Cardiac fibroblast (primary cell): Measurements from ENCODE around the gene CAMTA1.

Experiments
- DNase-seq, 2 donors: peaks; one replicate each; pipeline versions ENCODE4 v3.0.0 to v3.0.0-alpha.2; 2010; ENCODE audit warnings: low read depth in 2 of 2
- H3K4me3 ChIP-seq, 2 donors: replicated peaks in 1 of 2; 1 replicate in 1 of 2; 2 replicates in 1 of 2; pipeline ENCODE4 v1.5.1; 2011; ENCODE audit warnings: low read depth in 2 of 2, low read length in 2 of 2, mild to moderate bottlenecking in 2 of 2, moderate library complexity in 1 of 2
- TF ChIP-seq, protein P1 (sequence below): IDR thresholded peaks from one replicate; pipeline ENCODE4 v1.5.1; 2011; ENCODE audit warnings: low read depth, mild to moderate bottlenecking, low read length, inconsistent platforms

CAMTA1 gene

DNA sequence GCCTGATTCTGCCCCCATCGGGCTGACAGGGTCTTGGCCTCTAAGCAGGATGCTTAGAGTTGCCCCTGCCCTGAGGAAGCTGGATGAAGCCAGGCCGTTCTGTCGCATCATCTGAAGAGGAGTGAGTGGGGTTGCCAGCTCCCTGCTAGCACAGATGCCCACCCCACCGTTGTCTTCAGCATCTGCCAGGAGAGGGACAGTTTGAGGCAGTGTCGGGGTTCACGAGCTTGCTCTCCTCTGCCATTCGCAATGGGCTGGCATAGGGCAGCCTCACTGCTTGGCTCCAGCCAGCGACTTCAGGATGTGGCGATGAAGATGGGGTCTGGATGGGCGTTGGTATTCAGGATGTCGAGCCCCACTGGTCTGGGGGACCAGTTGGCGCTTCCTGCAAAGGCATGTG is 840.1 kb downstream of the CAMTA1 start:
- DNase-seq: no peak
- TF ChIP-seq, protein P1, sequence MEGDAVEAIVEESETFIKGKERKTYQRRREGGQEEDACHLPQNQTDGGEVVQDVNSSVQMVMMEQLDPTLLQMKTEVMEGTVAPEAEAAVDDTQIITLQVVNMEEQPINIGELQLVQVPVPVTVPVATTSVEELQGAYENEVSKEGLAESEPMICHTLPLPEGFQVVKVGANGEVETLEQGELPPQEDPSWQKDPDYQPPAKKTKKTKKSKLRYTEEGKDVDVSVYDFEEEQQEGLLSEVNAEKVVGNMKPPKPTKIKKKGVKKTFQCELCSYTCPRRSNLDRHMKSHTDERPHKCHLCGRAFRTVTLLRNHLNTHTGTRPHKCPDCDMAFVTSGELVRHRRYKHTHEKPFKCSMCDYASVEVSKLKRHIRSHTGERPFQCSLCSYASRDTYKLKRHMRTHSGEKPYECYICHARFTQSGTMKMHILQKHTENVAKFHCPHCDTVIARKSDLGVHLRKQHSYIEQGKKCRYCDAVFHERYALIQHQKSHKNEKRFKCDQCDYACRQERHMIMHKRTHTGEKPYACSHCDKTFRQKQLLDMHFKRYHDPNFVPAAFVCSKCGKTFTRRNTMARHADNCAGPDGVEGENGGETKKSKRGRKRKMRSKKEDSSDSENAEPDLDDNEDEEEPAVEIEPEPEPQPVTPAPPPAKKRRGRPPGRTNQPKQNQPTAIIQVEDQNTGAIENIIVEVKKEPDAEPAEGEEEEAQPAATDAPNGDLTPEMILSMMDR: no peak
- H3K4me3 ChIP-seq: no peak overlapping the region

DNA sequence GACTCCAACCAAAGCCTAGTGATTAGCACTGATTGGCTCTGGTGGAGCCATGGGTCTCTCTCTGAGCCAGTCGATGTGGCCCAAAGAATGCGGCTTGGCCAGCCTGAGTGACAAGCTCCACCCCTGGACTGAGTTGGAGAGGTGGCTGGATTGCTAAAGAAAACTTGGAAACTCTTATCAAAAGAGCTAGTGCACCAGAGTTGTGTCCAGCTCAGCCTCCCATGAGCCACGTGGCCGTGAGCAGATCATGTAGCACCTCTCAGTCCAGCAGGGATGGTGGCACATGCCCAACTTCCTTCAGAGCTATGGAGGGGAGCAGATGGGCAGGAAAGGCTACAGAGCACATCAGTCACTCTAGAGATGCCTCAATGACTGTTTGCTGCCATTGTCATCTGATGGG is 843.0 kb downstream of the CAMTA1 start:
- TF ChIP-seq, protein P1: no peak
- H3K4me3 ChIP-seq: no peak overlapping the region
- no peak for DNase-seq

DNA sequence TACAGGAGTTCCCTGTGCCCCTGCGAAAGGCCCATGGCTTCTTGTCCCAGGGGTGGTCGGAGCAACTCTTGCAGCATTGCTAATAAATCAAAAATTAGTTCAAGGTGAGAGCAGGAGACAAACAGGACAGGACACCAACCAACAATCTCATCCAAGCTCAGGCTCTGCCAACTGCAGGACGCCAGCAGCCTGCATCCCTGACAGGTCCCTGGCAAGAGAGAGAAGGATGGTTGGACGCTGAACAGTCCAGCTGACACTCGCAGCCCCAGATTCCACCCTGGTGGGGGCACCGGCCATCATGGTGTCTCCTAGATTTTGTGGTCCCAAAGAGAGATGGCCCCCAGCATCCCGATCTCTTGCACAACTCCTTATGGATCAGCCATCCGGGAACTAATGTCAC is 843.8 kb downstream of the CAMTA1 start:
- no peak for DNase-seq
- no peak overlapping the region for H3K4me3 ChIP-seq
- TF ChIP-seq, protein P1: no peak

DNA sequence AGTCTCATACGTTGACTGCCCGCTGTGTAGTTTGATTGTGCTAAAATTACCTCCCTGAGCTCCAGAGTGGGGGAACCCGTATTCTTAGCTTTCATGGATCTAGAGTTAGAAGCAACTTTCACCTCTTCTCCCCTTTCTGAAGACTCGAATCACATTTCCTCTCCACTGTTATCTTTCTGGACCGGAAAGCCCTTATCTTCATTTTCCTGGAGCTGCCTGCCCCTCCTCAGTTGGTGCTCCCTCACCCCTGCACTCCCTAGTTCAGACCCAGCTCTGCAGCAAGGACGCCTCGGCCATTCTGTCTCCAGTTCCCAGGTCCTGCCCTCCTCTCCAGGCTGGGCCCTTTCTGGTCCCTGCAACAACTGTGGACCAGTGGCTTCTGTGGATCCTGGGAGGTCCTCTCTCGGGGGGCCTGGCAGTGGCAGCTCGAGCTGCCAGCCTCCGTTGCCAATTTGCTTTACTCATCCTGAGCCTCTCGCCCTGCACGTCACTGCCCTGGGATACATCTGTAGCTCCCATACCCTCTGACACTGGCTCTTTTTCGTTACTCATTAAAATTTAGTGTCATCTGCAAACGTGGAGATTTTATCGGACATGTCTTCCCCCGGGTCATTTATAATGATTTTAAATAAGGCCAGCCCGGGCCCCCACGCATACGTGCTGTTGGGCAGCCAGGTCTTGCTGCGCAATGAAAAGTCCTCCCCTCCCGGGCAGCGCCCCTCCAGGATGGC is 844.4 kb downstream of the CAMTA1 start:
- TF ChIP-seq, protein P1: no peak
- DNase-seq: no peak

DNA sequence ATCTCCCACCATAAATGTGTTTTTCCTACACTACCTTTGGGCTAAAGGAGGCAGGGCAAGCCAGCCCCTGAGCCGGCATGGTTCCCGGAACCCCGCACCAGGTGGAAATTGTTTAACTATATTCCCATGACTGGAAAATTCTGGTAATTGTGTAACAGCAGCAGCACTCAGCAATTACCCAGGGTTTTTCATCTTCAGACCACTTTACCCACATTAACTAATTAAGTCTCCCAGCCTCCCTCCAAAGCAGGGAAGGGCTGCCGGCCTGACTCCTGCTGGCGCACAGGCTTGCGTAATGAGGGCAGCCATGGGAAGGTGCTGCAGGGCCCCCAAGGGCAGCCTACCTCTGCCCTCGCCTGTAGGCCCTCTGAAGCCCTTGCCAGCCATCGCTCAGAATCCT is 845.1 kb downstream of the CAMTA1 start:
- TF ChIP-seq, protein P1: no peak
- H3K4me3 ChIP-seq: no peak overlapping the region
- no peak for DNase-seq

More for the DNA sequence above, 844.4 kb downstream of the CAMTA1 start:
- no peak overlapping the region for H3K4me3 ChIP-seq

DNA sequence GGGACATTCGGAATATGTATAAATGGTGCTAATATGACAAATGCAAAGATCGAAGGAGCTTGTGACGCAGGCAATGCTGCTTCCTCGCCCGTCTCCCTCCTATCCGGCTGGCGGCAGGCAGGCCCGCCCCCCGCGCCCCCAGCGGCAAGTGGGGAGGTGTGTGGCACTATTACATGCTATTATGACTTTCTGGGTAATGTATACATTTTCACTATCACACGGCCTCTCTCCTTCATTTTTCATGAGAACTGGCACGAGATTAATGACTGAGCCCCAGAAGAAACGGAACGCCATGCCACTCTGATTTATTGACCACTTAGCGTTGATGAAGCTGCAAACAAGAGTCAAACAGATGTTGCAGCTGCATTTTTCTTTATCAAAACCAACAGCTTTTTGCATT is 846.9 kb downstream of the CAMTA1 start:
- no peak overlapping the region for H3K4me3 ChIP-seq
- TF ChIP-seq, protein P1: no peak
- no peak for DNase-seq

DNA sequence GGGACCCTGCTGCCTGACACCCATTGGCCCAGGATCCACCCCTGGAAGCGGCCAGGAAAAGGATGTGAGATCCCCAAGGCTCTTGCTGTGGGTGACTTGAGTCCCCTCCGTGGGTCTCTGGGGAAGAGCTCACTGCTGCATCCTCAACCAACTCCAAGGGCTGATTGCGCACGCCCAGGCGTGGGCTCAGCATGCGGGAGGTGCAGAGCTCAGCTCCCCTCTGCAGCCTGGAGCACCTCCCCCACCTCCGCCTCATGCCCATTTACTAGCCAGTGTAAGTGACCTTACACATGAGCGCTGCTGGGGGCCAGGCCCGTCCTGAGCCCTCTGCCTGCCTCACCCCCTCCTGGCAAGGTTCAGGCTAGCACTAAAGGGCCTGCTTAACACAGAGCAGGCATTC is 847.4 kb downstream of the CAMTA1 start:
- H3K4me3 ChIP-seq: no peak overlapping the region
- TF ChIP-seq, protein P1: no peak
- DNase-seq: no peak
